ENCODE data around the gene CERKL.

GRCh38 chr2:181570833-181571661 is 85.9 kb downstream of the CERKL start:
- no peak for TF ChIP-seq EZH2phosphoT487 (IDR thresholded peaks at IDR 0.05; ENCODE audit: unreplicated experiment)
- no peak for TF ChIP-seq EZH2 (IDR thresholded peaks at IDR 0.05; ENCODE audit: low read depth, unreplicated experiment)
- no peak for TF ChIP-seq REST (IDR thresholded peaks at IDR 0.05; ENCODE audit: unreplicated experiment)

Data from GM23338 (cell line).